Chondrocyte (in vitro differentiated cells): Measurements from ENCODE around the gene BIN1. TPM values are rescaled to one million over a fixed set of nuclear protein-coding genes. Genes with fewer than 3 reads are reported as not detected.

Source experiments
- DNase-seq: peaks from one replicate; pipeline ENCODE4 v3.0.0; 2021; ENCODE audit warnings: mixed read lengths, low spot score
- H3K27ac Mint-ChIP-seq: one replicate; pipeline ENCODE4 v1.8.0; 2021; ENCODE audit warnings: mild to moderate bottlenecking, moderate library complexity, mixed read lengths; ENCODE audit not compliant: unreplicated experiment
- H3K27me3 Mint-ChIP-seq: 2 replicates; pipeline ENCODE4 v1.8.0; 2021; ENCODE audit warnings: low read depth, mixed read lengths
- H3K36me3 Mint-ChIP-seq: 2 replicates; pipeline ENCODE4 v1.8.0; 2021; ENCODE audit warnings: low read depth, mixed read lengths
- H3K4me1 Mint-ChIP-seq: 2 replicates; pipeline ENCODE4 v1.8.0; 2021; ENCODE audit warnings: low read depth, mild to moderate bottlenecking, mixed read lengths
- H3K4me3 Mint-ChIP-seq: one replicate; pipeline ENCODE4 v1.8.0; 2021; ENCODE audit warnings: mild to moderate bottlenecking, moderate library complexity, mixed read lengths; ENCODE audit not compliant: unreplicated experiment
- H3K9me3 Mint-ChIP-seq: 2 replicates; pipeline ENCODE4 v1.8.0; 2021; ENCODE audit warnings: low read depth, mixed read lengths
- total RNA-seq: library from RNA; stranded (reverse); gene quantifications from 3 replicates; pipeline ENCODE4 v1.2.1, GENCODE V29; 2021
- TF ChIP-seq, protein P1 (sequence below): fragments of 200-600 bp; sonication (generic); IDR thresholded peaks from 2 replicates; pipeline ENCODE4 v1.5.0; 2021; ENCODE audit warnings: antibody characterized with exemption, mild to moderate bottlenecking, moderate library complexity

Gene BIN1
- total RNA-seq, 1 donor from 2014 or later = 64.0 TPM

GRCh38 chr2:127100251-127101047 is 6.5 kb downstream of the BIN1 start:
- H3K27me3 Mint-ChIP-seq = no peaks in the 10 kb centered on the region

DNA sequence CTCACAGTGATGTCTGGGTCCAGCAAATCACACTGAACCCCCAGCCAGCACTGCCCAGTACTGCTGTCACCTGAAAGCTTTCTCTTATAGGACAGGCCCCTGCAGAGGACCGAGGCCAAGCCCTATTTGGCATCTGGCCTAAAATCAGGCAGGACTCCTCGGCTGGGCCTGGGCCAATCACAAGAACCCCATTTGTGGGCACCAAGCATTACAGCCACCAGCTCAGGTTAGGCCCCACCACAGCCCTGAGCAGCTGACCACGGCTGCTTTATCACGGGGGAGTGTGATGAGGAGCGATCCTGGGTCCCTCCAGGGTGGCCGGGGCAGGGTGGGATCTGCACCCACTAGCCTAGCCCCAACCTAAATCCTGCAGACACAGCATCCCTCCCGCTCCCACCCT is 8.2 kb downstream of the BIN1 start:
- no peaks in the 10 kb centered on the region for H3K9me3 Mint-ChIP-seq
- no peak overlapping the region for H3K27ac Mint-ChIP-seq
- TF ChIP-seq, protein P1, sequence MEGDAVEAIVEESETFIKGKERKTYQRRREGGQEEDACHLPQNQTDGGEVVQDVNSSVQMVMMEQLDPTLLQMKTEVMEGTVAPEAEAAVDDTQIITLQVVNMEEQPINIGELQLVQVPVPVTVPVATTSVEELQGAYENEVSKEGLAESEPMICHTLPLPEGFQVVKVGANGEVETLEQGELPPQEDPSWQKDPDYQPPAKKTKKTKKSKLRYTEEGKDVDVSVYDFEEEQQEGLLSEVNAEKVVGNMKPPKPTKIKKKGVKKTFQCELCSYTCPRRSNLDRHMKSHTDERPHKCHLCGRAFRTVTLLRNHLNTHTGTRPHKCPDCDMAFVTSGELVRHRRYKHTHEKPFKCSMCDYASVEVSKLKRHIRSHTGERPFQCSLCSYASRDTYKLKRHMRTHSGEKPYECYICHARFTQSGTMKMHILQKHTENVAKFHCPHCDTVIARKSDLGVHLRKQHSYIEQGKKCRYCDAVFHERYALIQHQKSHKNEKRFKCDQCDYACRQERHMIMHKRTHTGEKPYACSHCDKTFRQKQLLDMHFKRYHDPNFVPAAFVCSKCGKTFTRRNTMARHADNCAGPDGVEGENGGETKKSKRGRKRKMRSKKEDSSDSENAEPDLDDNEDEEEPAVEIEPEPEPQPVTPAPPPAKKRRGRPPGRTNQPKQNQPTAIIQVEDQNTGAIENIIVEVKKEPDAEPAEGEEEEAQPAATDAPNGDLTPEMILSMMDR = no peak

More at GRCh38 chr2:127100251-127101047, 6.5 kb downstream of the BIN1 start:
- TF ChIP-seq, protein P1 = peak; percentile 7
- H3K4me1 Mint-ChIP-seq = peaks cover 75% of the 10 kb centered on the region
- no peaks in the 10 kb centered on the region for H3K36me3 Mint-ChIP-seq
- peak overlapping the region; percentile 74 for H3K27ac Mint-ChIP-seq
- H3K9me3 Mint-ChIP-seq = no peaks in the 10 kb centered on the region
- DNase-seq = peak; percentile 85
- no peak overlapping the region for H3K4me3 Mint-ChIP-seq

GRCh38 chr2:127097841-127098651 is 8.9 kb downstream of the BIN1 start:
- TF ChIP-seq, protein P1 = no peak
- Mint-ChIP-seq H3K27ac (peak overlapping the region; percentile 36), H3K9me3 (no peaks in the 10 kb centered on the region), H3K4me1 (peaks cover 81% of the 10 kb centered on the region), H3K27me3 (no peaks in the 10 kb centered on the region), H3K36me3 (no peaks in the 10 kb centered on the region), H3K4me3 (no peak overlapping the region)
- DNase-seq = peak; percentile 88

More for the DNA sequence above, 8.2 kb downstream of the BIN1 start:
- Mint-ChIP-seq H3K4me1 (peaks cover 79% of the 10 kb centered on the region), H3K27me3 (no peaks in the 10 kb centered on the region), H3K36me3 (no peaks in the 10 kb centered on the region), H3K4me3 (no peak overlapping the region)
- peak; percentile 63 for DNase-seq

- peak; percentile 66 for DNase-seq
- no peaks in the 10 kb centered on the region for H3K27me3 Mint-ChIP-seq
- TF ChIP-seq, protein P1 = no peak
- H3K9me3 Mint-ChIP-seq = no peaks in the 10 kb centered on the region
- no peak overlapping the region for H3K4me3 Mint-ChIP-seq
- H3K4me1 Mint-ChIP-seq = peaks cover 80% of the 10 kb centered on the region
- no peak overlapping the region for H3K27ac Mint-ChIP-seq
- H3K36me3 Mint-ChIP-seq = no peaks in the 10 kb centered on the region
Observed at GRCh38 chr2:127097471-127097765, 9.5 kb downstream of the BIN1 start.

DNA sequence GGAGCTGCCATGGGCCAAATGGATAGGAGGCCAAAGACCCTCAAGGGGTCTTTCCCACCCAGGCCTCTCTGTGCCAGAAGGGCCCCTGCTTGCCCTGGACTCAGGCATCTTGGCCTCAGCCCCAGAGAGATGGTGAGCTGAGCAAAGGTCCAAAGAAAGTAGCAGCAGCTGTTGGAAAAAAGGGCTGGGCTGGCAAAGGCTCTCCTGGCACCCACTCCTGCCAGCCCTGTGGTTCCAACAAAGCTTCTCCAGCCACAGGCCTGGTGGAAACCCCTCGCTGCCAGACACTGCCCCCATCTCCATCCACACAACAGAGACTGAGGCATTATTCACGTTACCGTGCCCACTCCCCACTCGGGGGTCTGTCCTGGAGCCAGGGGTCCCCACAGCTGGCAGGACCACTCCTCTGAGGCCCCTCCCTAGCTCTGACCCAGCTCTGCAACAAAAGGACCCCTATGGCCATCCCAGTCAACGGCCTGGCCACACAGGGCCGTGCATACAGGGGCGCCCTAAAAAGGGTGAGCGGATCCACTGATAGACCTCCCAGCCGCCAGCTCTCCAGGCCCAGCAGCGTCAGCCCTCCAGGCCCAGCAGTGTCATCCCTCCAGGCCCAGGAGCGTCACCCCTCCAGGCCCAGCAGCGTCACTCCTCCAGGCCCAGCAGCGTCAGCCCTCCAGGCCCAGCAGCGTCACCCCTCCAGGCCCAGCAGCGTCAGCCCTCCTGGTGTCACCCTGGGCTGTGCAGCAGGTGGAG is 10.1 kb downstream of the BIN1 start:
- H3K4me1 Mint-ChIP-seq = peaks cover 78% of the 10 kb centered on the region
- DNase-seq = peak; percentile 68
- no peaks in the 10 kb centered on the region for H3K27me3 Mint-ChIP-seq
- no peak overlapping the region for H3K27ac Mint-ChIP-seq
- TF ChIP-seq, protein P1 = no peak
- H3K36me3 Mint-ChIP-seq = no peaks in the 10 kb centered on the region
- no peaks in the 10 kb centered on the region for H3K9me3 Mint-ChIP-seq
- no peak overlapping the region for H3K4me3 Mint-ChIP-seq
